HG02759 (cell line): Measurements from ENCODE around the gene FHDC1.

ENCODE experiments used
- ATAC-seq: cut with Tn5 transposase; IDR thresholded peaks from one replicate; pipeline ENCODE4 v1.9.1; 2021; ENCODE audit warnings: mild to moderate bottlenecking, moderate library complexity; ENCODE audit not compliant: unreplicated experiment

FHDC1 gene

DNA sequence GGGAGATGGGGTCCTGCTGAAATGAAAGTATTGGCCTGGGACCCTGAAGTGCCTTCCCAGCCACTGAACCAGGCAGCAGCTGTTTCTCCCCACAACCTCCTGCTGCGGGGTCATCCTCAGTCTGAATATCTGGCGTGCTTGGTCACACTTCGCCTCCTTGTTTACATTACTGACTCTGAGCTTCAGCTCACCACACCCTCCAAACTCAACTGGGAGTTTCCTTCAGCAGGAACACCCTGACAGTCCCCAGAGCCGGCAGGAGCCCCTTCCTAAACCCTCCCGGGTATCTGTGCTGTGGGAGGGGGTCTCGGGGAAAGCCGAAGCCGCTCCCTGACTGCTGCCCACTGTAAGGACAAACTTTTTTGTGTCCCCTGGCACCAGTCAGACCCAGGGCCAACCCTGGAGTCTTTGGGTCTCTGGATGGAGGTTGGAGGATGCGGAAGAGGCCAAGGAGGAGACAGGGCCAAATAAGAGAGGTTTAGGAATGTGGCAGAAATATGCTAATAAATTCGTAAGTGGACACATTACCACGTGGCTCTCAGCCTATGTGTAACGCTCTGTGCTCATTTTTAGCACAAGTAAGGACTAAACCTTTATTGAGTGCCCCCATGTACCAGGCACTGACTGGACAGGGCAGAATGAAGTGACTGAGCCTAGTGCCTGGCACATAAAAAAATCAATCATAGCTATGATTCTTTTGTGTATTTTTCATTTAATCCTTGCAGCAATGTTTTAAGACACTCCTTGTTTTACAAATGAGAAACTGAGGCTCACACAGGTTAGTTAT, 20.7 kb downstream of the FHDC1 start:
- ATAC-seq: no peak

DNA sequence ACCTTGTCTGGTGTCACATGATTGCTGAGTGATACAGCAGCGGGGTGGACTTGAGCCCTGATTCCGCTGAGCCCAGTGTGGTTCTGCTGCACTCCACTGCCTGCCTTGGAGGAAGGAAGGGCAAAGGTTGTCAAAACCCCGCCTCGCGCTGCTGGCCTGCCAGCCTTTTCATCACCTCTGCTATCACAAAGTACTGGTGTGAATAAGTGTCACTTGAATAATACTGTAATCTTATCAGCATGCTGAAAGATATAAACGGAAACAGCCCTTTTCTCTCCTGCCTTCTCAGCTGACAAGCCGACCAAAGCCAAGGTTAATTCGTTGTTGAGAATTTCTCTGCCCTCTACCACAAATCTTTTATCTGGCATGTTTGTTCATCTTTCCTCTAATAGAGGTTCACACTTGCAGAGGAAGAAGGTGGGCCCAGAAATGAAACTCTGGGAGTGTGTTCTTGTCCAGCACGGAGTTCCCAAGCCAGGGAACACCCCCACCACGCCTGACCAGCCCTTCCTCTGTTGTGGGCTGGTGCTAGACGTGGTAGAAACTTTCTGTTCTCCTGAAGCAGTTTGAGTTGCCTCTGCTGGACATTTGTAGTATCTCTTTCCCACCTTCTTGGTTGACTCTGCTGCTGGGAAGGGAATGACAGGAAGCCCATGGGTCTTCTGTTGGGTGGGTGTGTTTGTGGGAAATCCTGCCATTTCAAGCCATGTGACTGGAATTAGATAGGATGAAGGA, 21.5 kb downstream of the FHDC1 start:
- no peak for ATAC-seq

DNA sequence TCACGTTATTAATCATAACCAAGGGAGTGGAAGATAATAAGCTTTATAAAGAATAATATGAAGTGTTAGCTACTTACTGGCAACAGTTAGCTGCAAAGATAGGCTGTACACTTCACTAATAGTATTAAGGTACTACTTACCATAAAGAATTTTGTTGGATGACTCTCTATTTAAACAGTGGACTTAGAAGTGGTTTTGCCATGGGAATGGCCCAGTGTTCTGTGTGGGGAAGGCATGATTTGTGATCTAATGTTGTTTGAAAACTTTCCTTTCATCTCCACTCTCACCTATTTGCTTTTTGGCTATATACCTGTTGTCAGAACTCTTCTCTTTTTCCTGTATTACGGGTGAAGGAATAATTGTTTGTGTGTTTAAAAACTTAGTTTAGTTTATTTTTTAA, 23.0 kb downstream of the FHDC1 start:
- ATAC-seq: no peak

DNA sequence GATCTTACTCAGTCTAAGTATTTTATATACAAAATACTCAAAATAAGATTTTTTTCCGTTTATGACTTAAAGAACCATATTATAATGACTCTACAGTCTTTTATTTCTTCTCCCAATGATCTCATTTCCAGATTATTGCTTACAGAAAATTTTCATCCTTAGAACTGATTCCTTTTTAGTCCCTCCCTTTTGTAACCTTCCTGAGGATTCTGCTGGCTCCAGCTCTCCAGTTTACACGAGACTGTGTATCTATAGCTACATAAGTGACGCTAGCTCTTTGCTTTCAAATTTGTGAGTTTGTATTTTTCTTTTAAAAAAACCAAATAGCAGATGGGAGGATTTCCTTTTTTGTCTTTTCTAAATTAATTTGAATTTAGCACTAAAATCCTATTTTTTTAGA, 24.0 kb downstream of the FHDC1 start:
- ATAC-seq: no peak

DNA sequence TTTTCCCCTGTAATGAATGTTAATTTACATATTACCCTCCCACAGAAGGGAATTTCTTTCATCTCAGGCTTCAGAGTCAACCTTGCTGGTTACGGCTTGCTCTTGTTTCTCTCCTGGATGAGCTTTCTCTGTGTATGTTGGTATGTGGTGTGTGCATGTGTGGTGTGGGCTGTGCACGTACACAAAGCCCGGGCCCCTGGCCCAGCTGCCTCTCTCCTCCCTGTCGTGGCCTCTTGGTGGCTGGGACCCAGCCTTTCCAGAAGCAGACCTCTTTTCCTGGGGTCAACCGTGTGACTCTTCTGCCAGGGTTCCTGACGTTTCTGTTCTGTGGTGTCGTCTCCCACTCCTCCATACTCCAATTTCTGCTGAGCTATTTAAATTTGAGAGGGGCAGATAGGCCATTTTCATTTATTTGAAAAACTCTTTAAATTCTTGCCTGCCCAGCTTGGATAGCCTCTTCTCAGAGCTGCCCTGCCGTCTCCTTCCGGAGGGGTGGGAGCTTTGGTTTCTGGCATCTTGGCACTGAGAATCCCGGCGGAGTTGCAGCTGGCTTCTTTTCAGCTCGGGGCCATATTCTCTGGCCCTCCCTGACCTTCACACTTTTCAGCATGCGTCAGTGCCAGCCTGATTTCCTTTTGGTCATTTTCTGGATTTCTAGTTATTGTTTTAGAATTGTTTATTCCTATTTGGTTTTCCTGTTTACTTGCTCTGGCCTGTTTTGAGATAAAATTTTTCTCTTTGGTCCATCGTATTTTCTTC, 25.1 kb downstream of the FHDC1 start:
- ATAC-seq: no peak

DNA sequence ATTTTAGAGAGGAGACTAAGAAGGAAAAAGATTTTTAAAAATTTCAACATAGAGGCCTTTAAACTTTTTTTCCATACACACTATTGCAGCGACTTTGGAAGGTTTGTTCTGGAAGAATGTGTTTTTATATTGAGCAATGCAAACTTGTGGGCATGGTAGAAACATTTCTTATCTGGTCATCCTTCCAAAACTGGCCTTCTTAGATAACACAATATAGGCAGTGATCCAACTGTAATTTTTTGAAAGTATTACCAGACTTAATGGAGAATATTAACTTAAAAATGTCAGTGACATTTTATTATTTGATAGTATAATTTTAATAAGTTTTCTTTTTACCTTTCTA, 25.6 kb downstream of the FHDC1 start:
- no peak for ATAC-seq

DNA sequence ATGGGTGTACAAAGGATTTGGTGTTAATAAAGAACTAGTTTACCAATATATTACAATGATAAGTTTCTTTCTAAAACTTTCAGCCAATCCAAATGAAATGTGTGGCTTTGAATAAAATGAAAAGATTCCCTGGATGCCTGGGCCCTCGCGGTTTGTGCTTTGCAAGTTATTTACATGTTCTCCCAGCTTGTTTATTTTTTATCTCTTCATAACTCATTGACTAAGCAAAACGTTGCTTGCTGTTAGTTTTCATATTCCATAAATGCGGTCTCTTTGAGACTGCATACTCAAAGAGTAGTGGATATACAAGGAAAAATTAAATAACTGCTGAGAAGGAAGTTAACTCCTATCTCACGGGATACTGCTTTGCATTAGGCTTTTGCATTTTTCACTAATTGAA, 26.0 kb downstream of the FHDC1 start:
- no peak for ATAC-seq

DNA sequence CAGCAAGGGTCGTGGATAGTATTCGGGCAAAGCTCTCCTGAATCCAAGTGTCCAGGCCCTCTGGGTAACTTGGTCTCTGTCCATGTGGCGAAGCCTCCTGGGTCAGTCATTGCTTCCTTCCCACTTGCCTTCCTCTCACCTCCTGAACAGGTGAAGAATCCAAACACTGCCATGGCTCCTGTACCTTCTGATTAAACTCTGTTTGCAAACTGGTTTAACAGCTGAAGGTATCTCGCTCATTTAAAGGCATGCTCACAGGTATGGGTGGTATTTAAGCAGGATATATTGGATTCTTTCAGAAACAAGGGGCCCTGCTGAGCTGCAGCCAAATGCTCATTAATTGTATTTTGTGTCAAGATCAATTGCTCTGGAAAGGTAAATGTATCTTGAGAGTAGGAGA, 28.2 kb downstream of the FHDC1 start:
- ATAC-seq: no peak

DNA sequence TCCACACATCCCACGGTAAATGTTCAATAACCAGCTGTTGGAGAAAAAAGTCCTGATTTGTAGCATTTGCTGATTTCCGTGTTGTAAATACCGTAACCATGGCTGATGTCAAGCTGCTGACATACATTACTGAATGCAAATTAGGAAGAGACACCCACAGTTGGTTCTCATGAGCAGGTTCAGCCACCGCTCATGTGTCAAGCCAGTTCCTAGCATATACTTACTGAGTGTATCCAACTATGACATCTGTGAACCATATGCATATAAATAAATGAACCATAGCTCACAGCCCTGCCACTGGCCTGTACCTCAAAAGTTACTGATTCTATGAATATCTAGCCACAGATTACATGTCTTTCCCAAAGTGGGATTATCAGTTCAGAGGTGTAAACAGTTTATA, 29.5 kb downstream of the FHDC1 start:
- no peak for ATAC-seq

DNA sequence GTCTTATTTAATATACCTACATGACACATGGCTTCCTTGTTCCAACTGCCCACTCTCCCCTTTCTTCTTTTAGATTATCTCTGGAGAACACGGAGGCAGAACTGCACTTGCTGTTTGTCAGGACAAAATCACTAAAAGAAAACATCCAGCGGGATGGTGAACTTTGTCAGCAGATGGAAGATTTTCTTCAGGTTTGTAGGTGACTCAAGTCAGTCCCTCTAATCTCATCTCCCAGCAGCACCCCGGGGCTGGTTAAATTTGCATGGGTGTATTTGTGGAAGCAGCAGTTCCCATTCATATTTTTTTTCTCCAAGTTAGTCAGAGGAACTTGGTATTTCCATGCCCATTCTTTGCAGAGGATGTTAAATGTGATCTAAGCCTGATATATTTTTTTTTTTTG, 31.8 kb downstream of the FHDC1 start:
- no peak for ATAC-seq

DNA sequence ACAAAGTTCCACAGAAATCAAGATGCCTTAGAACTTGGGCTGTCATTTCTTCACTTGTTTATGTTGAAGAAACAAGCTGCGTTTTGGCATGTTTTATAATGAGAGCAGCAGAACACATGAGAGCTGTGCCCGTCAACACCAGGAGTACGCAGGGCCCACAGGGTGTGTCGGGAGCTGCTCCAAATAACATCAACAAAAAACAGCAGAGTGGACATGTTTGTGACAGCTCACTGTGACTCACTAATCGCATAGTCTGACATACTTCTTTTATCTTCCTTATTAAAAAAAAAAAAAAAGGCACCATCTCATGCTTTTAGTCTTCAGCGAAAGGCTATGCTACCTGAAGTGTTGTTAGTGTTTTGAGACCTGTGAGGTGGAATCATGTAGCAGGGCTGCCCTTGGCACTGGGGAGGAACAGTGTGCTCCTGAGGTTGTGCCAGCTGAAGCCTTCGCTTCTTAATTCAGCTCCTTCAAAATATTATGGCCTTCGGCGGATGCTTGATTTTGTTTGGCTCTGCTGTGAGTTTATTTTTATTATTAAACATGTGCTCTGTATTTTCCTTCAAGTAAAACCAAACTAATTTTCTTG, 32.8 kb downstream of the FHDC1 start:
- ATAC-seq: no peak

DNA sequence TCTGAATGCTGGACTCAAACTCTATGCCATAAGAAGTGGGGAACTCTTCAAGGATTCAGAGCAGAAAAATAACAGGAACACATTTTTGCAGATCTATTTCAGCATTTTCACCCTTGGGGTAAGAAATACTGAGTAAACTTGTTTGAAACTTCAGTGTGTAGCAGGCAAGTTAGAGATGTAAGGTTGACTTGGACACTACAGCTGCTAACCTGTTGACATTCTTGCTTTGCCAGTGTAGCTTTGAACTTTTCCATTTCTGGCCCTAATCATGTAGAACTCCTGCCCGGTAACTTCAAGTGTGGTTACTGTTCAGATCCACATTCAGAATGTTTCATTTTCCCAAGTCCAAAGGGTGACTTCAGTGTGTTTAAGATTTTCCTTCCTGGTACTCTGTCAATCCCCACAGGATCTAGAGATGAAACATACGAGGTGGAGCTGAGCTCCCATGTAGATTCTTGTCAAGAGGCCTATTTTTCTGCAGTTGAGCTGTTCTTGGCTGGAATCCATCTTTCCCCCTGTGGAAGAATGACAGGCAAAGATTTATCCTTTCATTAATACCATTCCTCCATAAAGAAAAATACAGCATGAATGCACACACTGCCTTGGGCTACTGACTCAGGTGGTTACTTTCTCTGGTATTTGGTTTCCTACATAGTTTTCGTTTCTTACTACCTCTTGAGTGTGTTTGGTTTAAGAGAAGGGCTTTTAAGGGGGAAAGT, 34.1 kb downstream of the FHDC1 start:
- ATAC-seq: no peak

DNA sequence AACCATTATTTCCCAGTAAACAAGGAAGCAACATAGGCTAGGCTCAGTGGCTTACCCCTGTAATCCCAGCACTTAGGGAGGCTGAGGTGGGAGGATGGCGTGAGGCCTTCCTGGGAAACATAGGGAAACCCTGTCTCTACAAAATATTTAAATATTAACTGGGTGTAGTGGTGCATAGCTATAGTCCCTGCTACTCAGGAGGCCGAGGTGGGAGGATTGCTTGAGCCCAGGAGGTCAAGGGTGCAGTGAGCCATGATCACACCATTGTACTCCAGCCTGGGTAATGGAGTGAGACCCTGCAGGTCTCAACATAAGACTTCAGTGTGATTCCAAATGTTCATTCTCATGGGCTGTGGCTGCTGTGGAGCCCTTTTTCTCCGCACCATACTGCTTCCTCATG, 34.9 kb downstream of the FHDC1 start:
- ATAC-seq: no peak

DNA sequence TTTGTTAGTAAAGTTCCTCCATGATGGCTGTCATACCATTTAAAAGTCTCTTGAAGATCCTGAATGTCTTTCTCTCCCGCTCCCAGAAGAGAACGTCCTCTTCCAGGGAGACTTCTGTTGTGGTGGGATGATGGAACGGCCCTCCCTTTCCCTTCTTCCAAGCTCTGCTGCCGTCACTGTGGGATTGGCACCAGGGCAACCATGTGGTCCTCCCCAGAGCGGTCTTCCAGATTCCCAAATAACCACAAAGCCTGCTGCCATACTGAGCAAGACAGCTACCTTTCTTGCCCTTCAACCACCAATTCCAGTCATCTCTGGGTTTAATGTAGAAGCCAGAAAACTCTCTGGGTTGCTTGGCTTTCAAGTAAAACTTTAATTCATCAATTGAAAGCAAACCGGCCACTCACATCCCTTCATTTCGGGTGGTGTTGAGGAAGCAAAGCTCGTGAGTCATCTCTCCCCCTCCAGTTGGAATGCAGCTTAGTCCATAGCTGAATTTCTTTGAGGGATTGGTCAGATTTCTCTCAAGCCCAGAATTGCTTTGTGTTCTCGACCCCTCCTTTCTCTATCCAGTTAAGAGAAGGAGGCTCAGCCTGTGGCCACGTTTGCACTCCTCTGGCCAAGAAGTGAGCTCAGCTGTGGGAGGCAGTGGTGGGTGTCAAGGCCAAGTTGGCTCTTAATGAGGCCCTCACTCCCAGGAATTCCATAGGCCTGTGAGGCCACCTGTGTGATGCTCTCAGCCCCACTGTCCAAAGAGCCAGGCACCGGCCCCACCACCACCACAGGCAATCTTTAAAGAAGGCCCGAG, 36.9 kb downstream of the FHDC1 start:
- no peak for ATAC-seq

DNA sequence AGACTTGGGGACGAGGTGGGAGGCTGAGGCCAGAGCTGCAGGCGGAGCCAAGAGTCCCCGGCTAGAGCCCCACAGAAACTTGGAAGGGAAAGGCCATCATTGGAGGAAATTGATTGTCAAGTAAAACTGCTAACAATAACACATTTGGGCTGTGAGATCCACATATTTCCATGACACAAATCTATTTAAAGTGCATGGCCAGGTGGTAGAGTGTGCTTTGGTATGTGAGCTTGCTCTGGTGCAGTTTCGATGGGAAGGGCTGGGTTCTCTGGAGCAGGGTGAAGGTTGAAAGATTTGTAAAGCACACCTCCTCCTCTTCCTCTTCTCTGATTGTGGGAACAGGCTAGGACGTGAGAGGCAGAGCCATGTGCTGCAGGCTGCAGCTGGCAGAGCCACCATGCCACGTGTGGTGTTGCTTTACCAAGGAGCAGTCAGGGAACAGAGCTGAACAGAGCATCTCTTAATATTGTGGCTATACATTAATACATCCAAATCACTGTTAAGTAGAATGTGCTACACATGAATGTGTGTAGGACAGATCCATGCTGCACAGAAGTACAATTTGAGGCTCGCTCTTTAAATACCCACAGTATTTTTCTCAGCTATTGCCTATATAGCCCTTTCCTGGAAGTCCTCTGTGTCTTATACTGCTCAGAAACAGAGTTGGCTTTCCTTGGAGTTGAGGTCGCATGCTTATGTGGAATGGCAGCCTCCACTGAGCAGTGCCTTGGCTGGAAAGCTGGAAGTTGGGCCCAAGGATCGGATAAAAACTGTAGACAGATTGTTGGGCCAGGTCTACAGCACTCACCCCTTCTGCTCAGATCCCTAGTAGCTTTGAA, 37.7 kb downstream of the FHDC1 start:
- no peak for ATAC-seq

DNA sequence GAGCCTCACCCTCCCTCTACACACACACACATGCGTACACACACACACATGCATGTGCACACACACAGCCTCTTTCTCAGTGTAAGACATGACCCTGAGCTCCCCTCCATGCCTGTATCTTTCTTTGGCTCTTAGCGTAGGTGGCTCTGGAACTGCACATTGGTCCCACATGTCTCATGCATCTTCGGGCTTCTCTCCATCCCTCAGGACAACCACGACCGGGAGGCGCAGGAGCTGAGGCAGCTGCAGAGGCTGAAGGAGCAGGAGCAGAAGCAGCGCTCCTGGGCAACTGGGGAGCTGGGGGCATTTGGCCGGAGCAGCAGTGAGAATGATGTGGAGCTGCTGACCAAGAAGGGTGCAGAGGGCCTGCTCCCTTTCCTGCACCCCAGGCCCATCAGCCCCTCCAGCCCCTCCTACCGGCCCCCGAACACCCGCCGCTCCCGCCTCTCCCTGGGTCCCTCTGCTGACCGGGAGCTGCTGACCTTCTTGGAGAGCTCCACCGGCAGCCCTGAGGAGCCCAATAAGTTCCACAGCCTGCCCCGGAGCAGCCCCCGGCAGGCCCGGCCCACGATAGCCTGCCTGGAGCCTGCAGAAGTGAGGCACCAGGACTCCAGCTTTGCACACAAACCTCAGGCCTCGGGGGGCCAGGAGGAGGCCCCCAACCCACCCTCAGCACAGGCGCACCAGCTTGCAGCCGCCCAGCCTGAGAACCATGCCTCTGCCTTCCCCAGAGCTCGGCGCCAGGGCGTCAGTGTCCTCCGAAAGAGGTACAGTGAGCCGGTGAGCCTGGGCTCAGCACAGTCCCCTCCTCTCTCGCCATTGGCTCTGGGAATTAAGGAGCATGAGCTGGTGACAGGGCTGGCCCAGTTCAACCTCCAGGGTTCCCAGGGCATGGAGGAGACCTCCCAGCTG, 38.6 kb downstream of the FHDC1 start:
- no peak for ATAC-seq

DNA sequence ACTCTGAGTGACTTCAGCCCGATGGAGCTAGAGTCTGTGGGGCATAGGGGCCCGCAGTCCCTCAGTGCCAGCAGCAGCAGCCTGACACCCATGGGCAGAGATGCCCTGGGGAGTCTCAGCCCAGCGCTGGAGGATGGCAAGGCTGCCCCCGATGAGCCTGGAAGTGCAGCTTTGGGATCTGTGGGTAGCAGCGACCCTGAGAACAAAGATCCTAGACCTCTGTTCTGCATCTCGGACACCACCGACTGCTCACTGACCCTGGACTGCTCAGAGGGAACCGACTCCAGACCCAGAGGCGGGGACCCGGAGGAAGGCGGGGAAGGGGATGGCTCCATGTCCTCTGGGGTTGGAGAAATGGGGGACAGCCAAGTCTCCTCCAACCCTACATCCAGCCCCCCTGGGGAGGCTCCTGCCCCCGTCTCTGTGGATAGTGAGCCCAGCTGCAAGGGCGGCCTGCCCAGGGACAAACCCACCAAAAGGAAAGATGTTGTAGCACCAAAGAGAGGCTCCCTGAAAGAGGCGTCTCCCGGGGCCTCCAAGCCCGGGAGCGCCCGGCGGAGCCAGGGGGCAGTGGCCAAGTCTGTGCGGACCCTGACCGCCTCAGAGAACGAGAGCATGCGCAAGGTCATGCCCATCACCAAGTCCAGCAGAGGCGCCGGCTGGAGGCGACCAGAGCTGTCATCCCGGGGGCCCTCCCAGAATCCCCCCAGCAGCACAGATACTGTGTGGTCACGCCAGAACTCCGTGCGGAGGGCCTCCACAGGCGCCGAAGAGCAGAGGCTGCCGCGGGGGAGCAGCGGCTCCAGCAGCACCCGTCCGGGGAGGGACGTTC, 39.5 kb downstream of the FHDC1 start:
- no peak for ATAC-seq
